Measurements from ENCODE around the gene TIGD3.
A peak's percentile ranks its signal among the peaks of the same experiment; 100 is the strongest.

TIGD3 gene, protein sequence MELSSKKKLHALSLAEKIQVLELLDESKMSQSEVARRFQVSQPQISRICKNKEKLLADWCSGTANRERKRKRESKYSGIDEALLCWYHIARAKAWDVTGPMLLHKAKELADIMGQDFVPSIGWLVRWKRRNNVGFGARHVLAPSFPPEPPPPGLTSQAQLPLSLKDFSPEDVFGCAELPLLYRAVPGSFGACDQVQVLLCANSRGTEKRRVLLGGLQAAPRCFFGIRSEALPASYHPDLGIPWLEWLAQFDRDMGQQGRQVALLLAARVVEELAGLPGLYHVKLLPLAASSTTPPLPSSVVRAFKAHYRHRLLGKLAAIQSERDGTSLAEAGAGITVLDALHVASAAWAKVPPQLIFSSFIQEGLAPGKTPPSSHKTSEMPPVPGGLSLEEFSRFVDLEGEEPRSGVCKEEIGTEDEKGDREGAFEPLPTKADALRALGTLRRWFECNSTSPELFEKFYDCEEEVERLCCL

GRCh38 chr11:65354265-65355012 is at the start of gene TIGD3:
TIGD3 (plus strand) TSS chr11:65354751; CDS start chr11:65355809, 1,058 bp downstream.
- DNase-seq (ENCODE audit: low spot score), result peak; percentile 92

DNA sequence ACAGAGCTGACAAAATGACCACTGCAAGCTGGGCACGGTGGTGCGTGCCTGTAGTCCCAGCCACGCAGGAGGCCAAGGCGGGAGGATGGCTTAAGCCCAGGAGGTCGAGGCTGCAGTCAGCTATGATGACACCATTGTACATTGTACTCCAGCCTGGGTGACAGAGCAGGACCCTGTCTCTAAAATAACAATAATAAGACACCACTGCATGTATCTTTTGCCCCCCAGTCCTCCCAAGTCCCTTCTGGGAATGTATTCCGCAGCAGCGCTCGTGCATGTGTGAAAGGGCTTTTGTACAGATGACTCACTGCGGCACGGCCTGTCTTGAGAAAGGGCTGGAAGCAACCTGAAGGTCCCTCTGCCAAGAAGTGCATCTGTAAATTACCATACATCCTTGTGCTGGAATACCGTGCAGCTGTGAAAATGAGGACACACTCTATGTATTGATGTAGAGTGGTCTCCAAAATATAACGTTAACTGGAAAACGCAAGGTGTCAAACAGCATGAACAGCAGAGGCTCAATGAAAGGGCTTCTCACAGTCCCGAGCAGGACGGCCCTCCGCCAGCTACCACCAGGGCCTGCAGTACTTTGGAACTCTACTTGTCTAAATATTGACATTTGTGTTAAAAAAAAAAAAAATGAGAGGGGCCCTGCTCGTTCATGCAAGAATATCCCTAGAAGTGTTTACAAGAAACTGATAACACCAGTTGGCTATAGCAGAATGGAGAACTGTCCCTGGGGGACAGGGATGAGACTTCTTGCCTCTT is 48.9 kb upstream of the TIGD3 start:
- DNase-seq (ENCODE audit: low spot score), result peak; percentile 58

- no peak for DNase-seq (ENCODE audit: low spot score)
Observed at GRCh38 chr11:65307298-65308229, 47.0 kb upstream of the TIGD3 start.

DNA sequence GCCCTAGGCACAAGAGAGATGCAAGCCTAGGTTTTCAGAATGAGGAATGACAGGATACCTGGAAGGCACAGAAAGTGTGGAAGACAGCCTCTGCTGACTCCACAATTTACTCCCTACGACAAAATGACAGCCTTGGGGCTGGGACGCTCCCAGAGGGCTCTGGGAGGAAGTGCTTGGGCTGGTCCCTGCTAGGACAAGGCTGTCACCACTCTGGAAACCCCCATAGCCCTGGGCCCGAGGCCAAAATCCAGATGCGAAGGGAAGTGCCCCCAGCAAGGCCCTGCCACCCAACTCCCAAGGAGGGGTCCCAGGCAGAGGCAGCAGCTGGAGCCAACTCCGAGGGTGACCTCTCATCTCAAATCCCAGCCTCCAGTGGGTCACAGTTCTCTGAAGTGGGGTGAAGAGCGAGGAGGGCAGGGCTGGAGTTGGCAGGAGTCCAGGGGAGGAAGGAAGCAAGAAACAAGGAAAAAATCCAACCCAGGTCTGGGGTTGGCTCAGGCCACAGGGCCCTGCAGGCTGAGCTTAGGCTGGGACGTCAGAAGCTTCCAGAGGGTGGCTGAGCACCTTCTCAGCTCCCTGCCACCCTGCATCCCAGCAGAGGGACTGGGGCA is 46.2 kb upstream of the TIGD3 start:
- no peak for DNase-seq (ENCODE audit: low spot score)

DNA sequence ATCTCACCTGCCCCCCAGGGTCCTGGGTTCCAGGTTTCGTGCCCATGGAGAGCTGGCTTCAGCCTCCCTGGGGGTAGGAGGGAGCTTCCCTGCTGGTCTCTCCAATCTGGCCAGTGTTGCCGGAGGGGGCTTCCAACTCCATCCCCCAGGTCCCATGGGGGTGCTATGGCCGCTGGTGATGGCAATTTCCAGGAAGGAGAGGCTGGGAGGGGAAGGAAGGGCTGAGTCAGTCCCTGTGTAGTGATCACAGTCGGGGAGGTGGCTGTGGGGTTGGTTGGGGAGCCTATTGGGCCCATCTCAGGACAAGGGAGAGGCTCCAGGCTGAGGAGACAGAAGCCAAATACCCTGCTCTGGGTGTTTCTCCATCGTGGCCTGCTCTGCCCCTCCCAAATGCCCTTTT is 45.5 kb upstream of the TIGD3 start:
- DNase-seq (ENCODE audit: low spot score), result no peak

GRCh38 chr11:65310215-65310614 is 44.3 kb upstream of the TIGD3 start:
- DNase-seq (ENCODE audit: low spot score), result no peak

GRCh38 chr11:65310736-65311135 is 43.8 kb upstream of the TIGD3 start:
- no peak for DNase-seq (ENCODE audit: low spot score)

- no peak for DNase-seq (ENCODE audit: low spot score)
Observed at GRCh38 chr11:65311170-65311678, 43.3 kb upstream of the TIGD3 start.

DNA sequence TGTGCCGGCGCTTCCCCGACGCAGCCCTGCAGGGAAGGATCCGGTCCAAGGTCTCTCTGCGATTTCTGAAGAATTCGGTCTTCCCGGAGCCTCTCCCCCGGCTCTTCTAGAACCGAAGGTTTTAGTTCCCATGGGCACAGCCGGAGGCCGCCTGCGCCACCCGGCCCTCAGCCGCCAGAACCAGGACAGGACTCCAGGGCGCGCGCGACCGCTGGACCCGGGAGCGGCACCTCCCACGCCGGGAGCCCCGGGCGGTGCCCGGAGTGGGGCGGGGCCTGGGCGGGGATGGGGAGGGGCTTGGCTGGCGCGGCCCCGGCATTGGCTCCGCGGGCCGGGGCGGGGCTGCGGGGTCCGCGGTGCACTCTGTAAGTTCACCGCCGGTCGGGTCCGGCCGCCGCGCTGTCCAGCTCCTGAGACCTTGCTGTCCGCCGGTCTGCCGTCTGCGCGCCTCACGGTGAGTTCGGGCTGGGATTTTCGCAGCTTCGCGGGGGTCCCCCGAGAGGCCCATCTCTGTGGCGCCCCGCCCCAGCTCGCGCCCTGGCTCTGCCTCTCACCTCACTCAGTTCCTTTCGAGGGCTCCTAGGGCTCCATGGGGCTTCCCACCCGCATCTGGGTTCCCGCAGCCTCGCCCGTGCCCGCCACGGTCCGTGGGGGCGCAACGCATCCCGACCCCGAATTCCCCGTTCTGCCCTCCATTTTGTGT is 39.9 kb upstream of the TIGD3 start, which contains the start of gene CDC42EP2:
CDC42EP2 (plus strand) TSS at position 366 of the 703 bp plus-strand sequence. CDS start 6,033 bp downstream, outside the sequence.
- peak; percentile 79 for DNase-seq (ENCODE audit: low spot score)

DNA sequence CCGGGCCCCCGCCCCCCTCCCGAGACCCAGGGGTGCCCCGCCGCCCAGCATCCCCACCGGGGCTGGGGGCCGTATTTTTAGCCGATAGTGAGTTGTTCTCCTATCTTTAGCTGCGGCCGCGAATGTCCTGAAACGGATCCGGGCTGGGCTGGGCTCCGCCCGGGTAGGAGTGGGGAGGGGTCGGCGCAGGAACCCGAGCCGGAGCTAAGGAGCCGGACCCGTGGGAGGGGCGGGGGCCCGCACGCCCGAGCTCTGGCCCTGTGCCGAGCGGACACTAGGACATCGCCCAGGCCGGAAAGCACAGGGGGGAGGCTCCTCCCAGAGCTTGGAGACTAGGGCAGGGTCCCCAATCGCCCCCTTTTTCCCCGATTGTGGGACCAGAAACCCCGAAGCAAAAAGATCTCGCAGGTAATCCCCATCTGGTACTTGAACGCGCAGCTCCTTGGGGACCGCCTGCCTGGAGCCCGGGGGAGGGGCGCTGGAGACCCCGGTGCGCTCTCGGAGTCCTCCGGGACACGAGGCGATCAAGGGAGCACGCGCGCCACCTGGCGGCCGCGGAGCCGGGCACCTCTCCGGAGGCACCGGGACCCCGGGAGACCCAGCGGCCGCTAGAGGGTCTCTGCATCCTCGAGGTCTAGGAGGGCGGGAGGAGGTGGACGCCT is 39.2 kb upstream of the TIGD3 start:
- peak; percentile 79 for DNase-seq (ENCODE audit: low spot score)

- DNase-seq (ENCODE audit: low spot score), result no peak
Observed at GRCh38 chr11:65315866-65316226, 38.7 kb upstream of the TIGD3 start.

DNA sequence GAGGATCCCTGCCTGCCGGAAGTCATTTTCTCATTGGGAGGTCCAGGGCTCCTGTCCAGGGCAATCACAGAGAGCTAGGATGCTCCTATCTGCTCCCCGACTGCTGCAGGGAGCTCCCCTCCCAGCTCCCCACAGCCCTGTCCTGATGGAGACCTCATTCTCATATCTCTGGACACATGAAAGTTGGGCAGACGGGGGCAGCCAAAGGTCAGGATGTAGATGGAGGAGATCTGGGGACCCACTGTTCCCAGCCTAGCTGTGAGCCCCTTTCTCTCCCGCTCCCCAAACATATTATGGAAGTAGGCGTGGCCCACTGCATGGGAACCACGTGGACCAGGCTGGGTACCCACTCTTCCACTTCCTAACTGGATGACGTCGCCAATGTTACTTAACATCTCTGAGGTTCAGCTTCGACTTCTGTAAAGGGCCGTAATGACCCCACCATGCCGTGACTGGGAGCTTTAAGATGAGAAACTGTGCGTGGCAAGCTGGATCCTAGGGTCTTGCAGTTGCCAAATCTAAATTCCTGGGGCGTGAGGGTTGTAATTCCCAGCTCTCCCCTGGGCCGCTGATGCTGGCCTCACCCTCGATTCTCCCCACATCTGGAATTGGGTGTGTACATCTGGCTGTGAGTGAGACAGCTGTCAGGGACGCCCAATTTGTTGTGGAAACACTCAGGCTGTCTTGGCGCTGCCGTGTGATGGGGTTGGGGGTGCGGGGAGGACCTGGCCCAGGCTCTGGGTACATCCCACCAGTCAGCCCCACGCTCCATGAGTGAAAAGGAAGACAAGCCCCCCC is 38.1 kb upstream of the TIGD3 start:
- no peak for DNase-seq (ENCODE audit: low spot score)

DNA sequence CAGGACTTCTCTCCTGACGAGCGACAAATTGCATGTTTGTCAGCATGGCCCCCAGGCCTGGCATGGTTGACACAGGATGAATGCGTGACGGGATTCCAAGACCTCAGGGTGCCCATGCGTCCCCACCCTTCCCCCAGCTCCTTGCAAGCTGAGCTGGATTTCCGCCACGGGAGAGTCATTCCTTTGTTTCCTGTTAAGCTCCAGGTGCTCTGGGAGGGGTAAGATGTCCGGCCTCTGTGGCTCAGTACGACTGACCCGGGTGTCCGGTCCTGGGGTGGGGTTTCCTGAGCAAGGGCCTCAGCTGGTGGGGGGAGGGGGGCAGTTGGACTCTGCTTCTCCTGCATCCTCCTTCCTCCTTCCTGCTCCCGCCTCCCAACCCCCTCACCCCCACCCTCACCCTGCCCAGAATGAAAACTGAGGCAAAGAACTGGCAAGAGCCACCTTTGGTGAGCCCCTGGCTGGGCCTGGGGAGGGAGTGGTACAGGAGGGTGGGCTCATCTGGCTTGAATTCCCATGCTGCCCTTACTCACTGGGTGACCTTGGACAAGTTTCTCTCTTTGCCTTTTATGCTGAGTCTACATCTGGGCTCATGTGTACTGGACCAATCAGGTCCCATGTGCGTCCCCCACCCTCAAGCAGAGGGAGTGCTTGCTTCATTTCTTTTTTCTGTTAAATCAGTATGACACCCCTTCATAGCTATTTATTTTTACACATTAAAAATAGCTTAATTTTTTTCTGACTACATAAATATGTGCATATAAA is 37.3 kb upstream of the TIGD3 start:
- no peak for DNase-seq (ENCODE audit: low spot score)

DNA sequence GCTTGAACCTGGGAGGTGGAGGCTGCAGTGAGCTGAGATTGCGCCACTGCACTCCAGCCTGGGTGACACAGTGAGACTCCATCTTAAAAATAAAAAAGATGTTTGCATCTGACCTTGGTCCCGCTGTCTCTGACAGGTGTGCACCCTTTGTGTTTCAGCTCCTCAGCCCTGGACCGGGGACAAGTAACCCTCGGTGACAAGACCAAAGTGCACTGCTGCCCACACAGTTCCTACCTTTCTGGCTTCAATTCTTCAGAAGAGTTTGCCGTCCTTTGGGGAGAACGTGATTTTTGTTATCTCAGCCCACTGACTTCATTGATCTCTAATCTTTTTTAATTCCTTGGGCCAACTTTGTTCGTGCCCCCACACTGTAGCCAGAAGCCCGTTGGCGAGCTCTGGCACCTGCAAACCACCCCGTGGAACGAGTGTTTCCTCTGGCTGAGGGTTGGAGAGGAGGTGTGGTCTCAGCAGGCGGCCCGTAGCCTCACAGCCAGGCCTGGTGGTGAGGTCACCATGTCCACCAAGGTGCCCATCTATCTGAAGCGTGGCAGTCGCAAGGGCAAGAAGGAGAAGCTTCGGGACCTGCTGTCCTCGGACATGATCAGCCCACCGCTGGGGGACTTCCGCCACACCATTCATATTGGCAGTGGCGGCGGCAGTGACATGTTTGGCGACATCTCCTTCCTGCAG is 34.0 kb upstream of the TIGD3 start:
- DNase-seq (ENCODE audit: low spot score), result no peak

- no peak for DNase-seq (ENCODE audit: low spot score)
Observed at GRCh38 chr11:65321076-65321475, 33.5 kb upstream of the TIGD3 start.

- no peak for DNase-seq (ENCODE audit: low spot score)
Observed at GRCh38 chr11:65321828-65322485, 32.6 kb upstream of the TIGD3 start.

GRCh38 chr11:65323813-65324212 is 30.7 kb upstream of the TIGD3 start:
- DNase-seq (ENCODE audit: low spot score), result no peak

All from HuH-7 (cell line).